ENCODE results near the gene MTFR1L. TPM values are rescaled to one million over a fixed set of nuclear protein-coding genes. Genes with fewer than 3 reads are reported as not detected.

MTFR1L gene
- total RNA-seq, 1 experiment from 2014 or later: 32.5 TPM

- H3K36me3 Mint-ChIP-seq (ENCODE audit: insufficient read depth in 1 of 3, low read depth in 3 of 3): peaks cover 0 to 13% (median 12%) of the 10 kb centered on the region in 3 experiments; a peak in 4 of 7 replicates
- no peak overlapping the region for H4K8ac ChIP-seq (replicated peaks; ENCODE audit: insufficient read length, low read depth, low read length)
- H3K14ac ChIP-seq (ENCODE audit: insufficient read depth, low read length): no peak overlapping the region; the same call in 1 of the 2 replicates
- TF ChIP-seq, protein P1, sequence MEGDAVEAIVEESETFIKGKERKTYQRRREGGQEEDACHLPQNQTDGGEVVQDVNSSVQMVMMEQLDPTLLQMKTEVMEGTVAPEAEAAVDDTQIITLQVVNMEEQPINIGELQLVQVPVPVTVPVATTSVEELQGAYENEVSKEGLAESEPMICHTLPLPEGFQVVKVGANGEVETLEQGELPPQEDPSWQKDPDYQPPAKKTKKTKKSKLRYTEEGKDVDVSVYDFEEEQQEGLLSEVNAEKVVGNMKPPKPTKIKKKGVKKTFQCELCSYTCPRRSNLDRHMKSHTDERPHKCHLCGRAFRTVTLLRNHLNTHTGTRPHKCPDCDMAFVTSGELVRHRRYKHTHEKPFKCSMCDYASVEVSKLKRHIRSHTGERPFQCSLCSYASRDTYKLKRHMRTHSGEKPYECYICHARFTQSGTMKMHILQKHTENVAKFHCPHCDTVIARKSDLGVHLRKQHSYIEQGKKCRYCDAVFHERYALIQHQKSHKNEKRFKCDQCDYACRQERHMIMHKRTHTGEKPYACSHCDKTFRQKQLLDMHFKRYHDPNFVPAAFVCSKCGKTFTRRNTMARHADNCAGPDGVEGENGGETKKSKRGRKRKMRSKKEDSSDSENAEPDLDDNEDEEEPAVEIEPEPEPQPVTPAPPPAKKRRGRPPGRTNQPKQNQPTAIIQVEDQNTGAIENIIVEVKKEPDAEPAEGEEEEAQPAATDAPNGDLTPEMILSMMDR (conservative IDR thresholded peaks at IDR 0.05): no peak
- H3K23me2 ChIP-seq (ENCODE audit: insufficient read length, low read depth, low read length, poor library complexity, severe bottlenecking): peaks cover 5% of the 10 kb centered on the region
- H3K79me1 ChIP-seq (ENCODE audit: insufficient read depth, low read depth, low read length, poor library complexity, severe bottlenecking): no peaks in the 10 kb centered on the region
- H2AK5ac ChIP-seq (ENCODE audit: insufficient read length, low read length): no peak overlapping the region
- no peak overlapping the region for H2BK20ac ChIP-seq (ENCODE audit: low read depth, low read length, poor library complexity, severe bottlenecking)
- H3K18ac ChIP-seq (ENCODE audit: insufficient read length, low read depth, low read length): no peak overlapping the region
- H2BK12ac ChIP-seq (ENCODE audit: insufficient read length, low read depth, low read length): no peak overlapping the region
- no peak overlapping the region for H3K4ac ChIP-seq (ENCODE audit: low read depth, low read length)
- no peak for DNase-seq
- no peak overlapping the region for H3K4me3 Mint-ChIP-seq
- H3K4me2 ChIP-seq (ENCODE audit: insufficient read depth, insufficient read length, low read length): no peak overlapping the region
- no peak overlapping the region for H2AFZ ChIP-seq (ENCODE audit: low read length)
- no peaks in the 10 kb centered on the region for H4K20me1 ChIP-seq (ENCODE audit: control insufficient read depth, insufficient read depth, insufficient read length)
- no peaks in the 10 kb centered on the region for H3K9me3 Mint-ChIP-seq
- H3K9me3 ChIP-seq (ENCODE audit: control insufficient read depth, low read depth, low read length): no peaks in the 10 kb centered on the region
- peak overlapping the region in 1 of 3 experiments; percentile 87; a peak in 3 of 7 replicates for H3K27ac Mint-ChIP-seq
- peaks cover 18 to 23% of the 10 kb centered on the region in 2 experiments for H3K4me1 Mint-ChIP-seq
- H3K4me1 ChIP-seq (ENCODE audit: insufficient read depth, low read length): peaks cover 2% of the 10 kb centered on the region; the same call in 1 of the 2 replicates
- H3K27me3 Mint-ChIP-seq (ENCODE audit: low read depth): no peaks in the 10 kb centered on the region
- no peaks in the 10 kb centered on the region for H3K27me3 ChIP-seq (ENCODE audit: insufficient read depth, low read length)
- no peak overlapping the region for H4K5ac ChIP-seq (ENCODE audit: insufficient read length, low read depth, low read length)
- H2BK15ac ChIP-seq (ENCODE audit: low read depth, low read length): no peak overlapping the region
- H4K91ac ChIP-seq (ENCODE audit: insufficient read length, low read depth, low read length): no peak overlapping the region
- no peak overlapping the region for H3K27ac ChIP-seq (ENCODE audit: insufficient read length, low read depth, low read length)
- H3K79me2 ChIP-seq (ENCODE audit: insufficient read depth, low read length): no peaks in the 10 kb centered on the region
- H2BK120ac ChIP-seq (ENCODE audit: low read depth, low read length, poor library complexity, severe bottlenecking): no peak overlapping the region
- WGBS (ENCODE audit: extremely low coverage, insufficient read length, low lambda C conversion rate): no CpG with 5 or more reads among the region's 3 CpGs
- H3K23ac ChIP-seq (ENCODE audit: insufficient read length, low read depth, low read length): no peak overlapping the region
- no peak overlapping the region for H3T11ph ChIP-seq (ENCODE audit: low read length)
- H3K56ac ChIP-seq (ENCODE audit: insufficient read length, low read depth, low read length): no peak overlapping the region
- H2BK5ac ChIP-seq (ENCODE audit: insufficient read length, low read length): no peak overlapping the region
- no peak overlapping the region for H3K9ac ChIP-seq (ENCODE audit: extremely low read depth, insufficient read length, low read length)
These were observed 44.7 kb downstream of the MTFR1L start for GRCh38 chr1:25864434-25864833.
